NCI-H226 (cell line): ENCODE results near the gene DNAJA2.
"Not testable (repeated sequence)": the region's sequence is repeated elsewhere in the genome, so short reads cannot be mapped to it uniquely, and the experiment has no call there.

ENCODE experiments used
- DNase-seq: peaks from one replicate; pipeline ENCODE4 v3.0.0-alpha.2; 2015

DNAJA2 gene

DNA sequence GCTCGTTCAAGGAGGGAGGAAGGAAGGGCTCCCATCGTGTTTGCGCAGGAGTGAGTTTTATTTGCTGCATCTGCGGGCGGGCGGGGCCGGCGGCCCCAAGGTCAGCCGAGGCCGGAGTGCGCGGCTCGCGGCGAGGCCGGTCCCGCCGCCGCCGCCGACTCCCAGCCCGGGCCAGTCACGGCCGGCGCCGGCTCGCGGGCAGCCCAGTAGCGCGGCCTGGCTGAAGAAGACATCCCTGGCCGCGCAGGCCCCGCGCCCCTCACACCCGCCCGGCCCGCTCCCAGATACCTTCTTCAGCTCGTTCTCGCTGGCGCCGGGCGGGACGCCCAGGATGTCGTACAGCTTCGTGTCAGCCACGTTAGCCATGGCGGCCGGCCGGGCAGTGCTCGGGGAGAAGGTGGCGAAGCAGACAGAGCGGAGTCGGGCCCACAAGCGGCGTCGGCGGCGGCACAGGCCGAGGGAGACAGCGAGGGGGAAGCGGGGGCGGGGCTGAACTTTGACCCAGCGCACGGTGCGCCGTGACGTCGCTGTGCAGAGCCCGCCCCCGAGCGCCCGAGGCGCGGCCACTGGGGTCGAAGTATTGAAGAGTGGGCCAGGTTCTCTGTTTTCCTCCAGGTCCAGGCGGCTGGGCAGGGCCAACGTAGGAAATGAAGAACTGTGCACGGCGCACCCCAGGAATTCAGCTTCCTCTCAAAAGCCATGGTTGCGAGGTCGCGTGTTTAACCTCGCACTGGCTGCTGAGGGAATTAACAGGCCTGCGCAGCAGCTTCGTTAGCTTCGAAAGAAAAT is at the start of gene DNAJA2:
TSS of gene DNAJA2 (minus strand) at position 468 of the 789 bp plus-strand sequence. CDS start at position 366, 102 bp downstream.
- peak; percentile 79 for DNase-seq

DNA sequence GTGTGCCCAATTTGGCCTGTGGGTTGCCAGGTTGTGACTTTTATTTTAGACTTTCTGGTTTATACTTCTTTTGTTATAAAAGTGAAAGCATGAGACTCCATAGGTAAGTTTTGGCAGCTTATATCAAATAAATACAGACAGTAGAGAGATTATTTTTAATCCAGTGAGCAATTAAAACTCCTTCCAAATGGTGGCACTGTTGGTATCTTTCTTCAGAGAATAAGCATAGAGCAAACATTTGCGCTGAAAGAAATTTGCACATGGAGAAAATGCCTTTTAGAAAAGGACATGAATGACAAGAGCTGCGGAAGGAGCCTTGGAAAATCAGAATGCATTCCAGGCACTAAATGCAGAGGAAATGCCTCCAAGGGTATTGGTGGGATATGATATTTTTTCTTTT is 46.1 kb upstream of the DNAJA2 start:
- DNase-seq: no peak

DNA sequence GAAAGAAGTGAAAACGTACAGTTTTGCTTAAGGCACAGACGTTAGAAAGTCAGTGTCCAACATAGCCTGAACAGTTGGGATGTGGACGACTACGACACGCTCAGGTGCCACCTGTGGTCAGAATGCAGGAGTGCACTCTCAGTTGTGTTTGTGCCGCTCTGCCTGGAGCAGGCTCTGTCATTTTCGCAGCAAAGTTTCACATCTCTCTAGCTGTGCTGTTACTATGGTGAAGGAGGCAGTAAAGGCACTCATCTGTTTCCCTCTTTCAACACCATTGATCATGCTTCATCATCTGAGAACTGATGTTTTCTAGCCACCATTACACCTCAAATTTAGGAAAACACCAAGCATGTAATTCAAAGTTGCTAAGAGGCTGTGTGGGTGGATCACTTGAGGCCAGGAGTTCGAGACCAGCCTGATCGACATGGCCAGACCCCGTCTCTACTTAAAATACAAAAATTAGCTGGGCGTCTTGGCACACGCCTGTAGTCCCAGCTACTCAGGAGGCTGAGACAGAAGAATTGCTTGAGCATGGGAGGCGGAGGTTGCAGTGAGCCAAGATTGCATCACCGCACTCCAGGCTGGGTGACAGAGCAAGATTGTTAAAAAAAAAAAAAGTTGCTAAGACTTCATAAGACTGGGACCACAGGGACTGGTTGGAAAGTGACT is 44.9 kb upstream of the DNAJA2 start:
- no peak for DNase-seq

DNA sequence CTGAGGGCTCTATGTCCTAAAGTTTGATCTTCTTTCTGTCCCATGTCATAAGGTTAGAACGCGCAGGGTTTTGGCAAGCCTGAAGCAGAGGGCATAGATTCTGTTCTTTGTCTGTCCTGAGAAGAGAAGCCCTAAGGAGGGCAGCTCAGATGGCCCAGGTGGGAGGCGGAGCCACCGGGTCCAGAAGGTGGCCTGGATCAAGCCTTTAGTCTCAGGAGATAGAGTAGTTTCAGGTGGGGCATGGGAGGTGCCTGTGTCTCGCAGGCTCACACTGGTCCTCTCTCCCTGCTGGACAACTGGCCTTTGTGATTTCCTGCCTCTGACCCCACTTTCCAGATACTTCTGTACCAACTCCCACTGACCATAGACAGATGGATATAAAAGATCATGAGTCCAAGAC is 44.2 kb upstream of the DNAJA2 start:
- DNase-seq: no peak

DNA sequence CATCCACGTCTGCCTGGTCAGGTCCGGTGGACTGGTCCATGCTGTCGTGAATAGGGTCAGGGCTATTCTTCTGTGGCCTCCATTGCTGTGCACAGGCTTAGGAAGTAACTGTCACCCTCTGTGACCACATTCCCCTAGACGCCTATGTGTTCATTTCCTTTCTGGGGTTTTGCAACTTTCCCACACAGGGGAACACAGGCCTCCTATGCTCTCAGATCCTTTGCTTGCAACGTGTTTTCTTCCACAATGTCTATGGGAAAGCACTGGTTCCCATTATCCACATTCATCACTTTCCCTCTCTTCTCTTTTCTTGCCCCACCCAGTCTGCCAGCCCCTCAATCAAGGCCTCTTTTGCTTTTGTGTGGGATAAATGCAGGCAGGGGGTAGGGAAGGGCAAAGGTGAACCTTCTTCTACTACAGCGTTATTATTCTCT is 43.2 kb upstream of the DNAJA2 start:
- DNase-seq: no peak

DNA sequence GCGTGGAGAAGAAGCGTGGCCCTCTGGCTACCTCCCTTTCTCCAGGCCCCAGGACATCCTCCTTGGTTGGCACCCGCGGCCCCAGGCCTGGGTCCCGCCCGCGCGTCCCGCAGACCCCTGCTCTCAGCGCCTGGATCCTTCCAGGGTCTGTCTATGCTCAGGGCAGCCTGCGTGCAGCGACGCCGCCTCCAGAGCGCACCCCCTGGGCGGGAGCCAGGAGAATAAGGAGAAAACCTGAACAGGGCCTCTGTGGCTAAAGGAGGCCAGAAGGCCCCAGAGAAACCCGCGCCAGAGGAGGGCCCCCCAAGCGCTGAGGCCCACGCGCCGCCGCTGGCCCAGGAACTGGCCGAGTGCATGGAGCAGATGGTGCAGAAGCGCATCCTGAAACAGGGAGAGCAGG is 40.4 kb upstream of the DNAJA2 start:
- no peak for DNase-seq

DNA sequence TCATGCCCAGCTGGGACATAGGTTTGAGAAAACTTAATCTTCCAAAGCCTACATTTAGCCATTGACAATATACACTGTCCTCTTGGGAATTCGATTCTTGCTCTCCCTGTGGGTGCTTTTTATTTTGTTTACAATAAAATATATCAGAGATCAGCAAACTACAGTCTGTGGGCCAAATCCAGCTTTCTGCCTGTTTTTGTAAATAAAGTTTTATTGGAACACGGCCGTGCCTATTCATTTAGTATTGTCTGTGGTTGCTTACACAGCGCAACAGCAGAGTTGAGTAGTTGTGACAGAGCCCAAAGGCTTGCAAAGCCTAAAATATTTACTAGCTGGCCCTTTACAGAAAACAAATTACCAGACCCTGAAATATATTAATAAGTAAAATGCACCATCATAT is 39.7 kb upstream of the DNAJA2 start:
- no peak for DNase-seq

DNA sequence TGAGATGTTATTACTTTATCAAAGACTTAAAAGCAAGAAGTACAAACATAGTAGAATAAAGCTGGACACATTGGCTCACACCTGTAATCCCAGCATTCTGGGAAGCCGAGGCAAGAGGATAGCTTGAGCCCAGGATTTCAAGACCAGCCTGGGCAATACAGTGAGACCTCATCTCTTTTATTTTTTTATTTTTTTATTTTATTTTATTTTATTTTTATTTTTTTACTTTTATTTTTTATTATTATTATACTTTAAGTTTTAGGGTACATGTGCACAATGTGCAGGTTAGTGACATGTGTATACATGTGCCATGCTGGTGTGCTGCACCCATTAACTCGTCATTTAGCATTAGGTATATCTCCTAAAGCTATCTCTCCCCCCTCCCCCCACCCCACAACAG is 37.3 kb upstream of the DNAJA2 start:
- not testable (repeated sequence) for DNase-seq

DNA sequence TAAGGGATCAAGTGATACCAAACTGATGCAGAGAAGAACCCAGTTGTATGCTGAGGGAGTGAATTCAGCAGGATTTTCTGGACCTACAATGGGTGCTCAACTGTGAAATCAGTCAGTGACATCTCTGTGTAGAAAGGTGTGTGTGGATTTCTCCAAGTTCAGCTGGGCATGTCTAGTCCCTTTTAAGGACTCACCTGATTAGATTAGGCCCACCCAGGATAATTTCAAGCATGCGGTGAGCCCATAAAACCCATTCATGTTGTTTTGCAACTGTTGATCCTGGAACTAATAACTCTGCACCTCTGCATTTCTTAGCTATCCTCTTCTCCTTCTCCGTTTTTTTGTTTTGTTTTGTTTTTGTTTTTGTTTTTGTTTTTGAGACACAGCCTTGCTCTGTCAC is 35.1 kb upstream of the DNAJA2 start:
- no peak for DNase-seq

DNA sequence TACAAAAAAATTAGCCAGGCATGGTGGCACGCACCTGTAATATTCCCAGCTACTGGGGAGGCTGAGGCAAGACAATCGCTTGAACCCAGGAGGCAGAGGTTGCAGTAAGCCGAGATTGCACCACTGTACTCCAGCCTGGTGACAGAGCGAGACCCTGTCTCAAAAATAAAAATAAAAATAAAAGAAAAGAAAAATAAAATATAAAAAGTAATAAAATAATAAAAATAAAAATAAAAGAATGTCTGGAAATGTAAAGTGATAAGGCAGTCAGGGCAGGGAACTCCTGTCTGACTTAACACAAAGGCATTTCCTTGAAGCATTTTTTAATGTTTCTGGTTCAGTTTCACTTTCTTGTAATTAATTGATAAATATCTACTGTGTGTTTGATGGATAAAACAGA is 34.7 kb upstream of the DNAJA2 start:
- peak; percentile 12 for DNase-seq

DNA sequence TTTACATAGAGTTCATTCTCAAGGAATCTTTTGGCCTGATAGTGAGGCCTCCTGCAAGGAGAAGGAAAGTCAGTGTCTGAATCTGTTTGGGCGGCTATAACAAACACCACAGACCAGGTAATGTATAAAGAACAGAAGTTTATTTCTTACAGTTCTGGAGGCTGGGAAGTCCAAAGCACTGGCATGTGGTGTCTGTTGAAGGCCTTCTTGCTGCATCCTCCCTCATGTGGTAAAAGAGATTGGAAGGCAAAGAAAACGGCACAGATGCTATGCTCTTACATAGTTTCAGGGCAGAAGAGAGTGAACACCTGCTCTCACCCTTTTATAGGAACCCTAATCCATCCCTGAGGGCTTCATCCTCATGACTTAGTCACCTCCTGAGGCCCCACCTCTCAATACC is 31.2 kb upstream of the DNAJA2 start:
- DNase-seq: no peak

DNA sequence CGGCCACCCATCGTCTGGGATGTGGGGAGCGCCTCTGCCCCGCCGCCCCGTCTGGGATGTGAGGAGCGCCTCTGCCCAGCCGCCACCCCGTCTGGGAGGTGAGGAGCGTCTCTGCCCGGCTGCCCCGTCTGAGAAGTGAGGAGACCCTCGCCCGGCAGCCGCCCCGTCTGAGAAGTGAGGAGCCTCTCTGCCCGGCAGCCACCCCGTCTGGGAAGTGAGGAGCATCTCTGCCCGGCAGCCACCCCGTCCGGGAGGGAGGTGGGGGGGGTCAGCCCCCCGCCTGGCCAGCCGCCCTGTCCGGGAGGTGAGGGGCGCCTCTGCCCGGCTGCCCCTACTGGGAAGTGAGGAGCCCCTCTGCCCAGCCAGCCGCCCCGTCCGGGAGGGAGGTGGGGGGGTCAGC is 26.6 kb upstream of the DNAJA2 start:
- not testable (repeated sequence) for DNase-seq

DNA sequence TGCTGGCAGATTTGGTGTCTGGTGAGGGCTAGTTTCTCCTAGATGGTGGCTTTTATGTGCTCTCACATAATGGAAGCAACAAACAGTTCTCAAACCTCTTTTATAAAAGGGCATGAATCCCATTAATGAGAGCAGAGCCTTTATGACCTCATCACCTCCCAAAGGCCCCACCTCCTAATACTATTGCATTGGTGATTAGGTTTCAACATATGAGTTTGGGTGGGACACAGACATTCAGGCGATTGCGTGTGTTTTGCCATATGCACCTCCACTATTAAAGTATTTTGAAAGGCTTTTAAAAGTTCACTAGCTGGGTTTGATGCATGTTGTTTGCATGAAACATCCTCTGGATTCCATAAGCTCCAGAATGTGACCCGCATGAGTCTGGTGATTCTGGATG is 24.4 kb upstream of the DNAJA2 start:
- DNase-seq: no peak

DNA sequence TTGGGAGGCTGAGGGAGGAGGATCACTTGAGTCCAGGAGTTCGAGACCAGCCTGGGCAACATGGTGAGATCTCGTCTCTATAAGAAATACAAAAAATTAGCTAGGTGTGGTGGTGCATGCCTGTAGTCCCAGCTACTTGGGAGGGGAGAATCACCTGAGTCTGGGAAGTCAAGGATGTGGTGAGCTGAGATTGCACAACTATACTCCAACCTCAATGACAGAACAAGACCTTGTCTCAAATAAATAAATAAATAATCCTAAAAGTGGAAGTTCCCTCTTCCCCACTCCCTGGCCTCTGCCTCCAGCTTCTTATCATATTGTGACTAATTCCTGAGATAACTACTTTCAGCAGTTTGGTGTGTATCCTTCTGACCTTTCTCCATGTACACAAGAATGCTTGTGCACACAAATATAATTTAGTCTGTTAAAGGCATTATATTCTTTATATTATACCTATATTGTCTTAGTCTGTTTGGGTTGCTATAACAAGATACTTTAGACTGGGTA is 23.5 kb upstream of the DNAJA2 start:
- peak; percentile 56 for DNase-seq

DNA sequence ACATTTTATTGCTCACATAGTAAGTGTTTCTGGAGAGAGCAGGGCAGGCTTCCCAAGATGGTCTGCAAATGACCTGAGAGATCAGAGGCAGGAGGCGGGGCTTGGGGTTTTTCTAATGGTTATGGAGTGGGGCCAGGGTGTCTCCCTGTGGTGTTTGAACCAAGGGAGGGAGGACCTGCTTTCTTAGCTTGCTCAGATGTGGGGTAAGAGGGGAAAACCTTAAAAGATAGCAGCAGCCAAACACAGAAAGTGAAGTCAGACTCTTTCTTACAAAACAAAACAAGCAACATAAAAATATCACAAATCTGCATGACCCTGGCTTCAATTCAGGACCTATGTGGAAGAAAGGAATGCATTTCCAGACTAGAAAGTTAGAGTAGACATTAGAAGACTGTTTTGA is 22.9 kb upstream of the DNAJA2 start:
- peak; percentile 38 for DNase-seq

DNA sequence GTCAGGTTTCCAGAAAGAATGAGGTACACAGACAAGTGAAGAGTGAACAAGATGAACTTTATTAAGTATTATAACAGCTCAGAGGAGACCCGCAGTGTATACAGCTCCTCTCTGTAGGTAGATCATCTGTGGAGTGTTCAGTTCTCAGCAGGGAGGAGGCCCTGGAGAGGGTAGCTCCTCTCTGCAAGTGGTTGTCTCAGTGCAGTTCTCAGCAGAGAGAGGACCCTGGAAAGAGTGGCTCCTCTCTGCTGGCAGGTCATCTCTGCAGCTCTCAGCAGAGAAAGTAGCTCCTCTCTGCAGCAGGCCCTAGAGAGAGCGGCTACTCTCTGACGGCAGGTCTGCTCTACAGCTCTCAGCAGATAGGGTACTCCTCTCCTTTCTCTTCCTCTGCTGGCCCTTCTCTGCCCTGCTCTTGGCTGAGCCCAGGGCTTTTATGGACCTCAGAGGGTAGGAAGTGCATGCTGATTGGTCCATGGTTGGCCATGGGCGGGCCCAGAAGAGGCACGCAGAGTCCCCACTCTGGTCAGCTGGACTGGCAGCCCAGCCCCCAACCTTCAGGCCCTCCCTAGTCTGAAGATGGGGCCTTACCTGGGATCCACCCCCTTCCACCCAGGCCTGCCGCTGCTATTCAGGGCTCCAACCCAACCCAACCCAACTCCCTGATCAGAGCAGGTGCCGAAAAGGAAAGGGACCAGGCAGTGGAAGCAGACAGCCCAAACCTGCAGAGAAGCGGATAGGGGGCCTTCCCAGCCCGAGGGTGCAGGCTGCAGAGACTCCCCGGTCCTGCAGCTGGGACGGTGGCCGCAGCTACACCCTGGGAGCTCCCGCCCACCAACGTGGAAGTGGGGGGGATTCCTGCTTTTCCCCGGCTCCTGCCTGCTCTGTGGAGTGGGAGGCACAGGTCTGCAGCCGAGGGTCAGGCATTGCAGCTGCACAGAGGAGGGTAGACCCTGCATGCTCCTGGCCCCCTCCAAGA is 18.5 kb upstream of the DNAJA2 start:
- no peak for DNase-seq

DNA sequence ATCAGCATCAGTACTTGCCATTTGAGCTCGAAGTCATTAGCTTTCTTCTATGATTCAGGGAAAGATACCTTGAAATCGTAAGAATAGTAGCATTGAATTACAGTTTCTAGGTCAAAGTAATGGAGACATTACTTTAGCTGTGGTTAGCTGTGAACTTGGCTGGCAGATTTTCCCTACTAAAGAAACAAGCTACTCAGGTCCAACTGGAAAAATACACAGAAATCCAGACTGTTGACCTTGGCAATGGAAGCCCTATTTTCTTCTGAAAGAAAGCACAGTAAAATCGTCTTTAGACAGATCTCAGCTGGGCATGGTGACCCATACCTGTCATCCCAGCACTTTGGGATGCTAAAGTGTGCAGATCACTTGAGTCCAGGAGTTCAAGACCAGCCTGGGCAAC is 13.4 kb upstream of the DNAJA2 start:
- DNase-seq: no peak

DNA sequence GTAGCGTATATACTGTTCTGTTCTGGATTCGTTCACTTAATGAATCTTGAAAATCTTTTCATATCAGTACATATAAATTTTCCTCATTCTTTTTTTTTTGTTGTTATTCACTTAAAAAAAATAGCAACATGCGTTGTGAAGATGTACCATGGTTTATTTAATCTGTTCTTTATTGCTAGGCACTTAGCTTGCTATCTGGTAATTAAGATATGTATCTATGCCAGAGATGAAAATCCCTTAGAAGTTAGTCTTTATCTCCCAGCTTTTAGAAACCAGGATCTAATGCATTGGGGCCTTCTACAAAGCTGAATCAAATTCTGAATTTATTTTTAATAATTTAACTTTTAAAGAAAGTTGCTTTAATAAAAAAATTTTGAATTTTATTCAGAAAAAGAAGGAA is 13.0 kb upstream of the DNAJA2 start:
- no peak for DNase-seq

DNA sequence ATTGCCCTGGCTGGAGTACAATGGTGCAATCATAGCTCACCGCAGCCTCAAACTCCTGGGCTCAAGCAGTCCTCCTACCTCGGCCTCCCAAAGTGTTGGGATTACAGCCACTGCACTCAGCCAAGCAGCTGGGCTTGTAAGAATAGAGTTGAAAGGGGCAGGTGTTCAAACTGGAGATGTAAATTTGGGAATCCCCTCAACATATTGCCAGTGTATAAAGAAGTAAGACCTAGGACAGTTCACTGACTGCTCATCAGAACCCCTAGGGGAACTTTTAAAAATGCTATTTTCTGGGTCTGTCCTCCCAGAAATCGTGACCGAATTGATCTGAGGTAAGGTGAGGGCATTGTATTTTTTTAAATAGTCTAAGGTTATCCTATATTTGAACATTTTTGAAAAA is 8.9 kb upstream of the DNAJA2 start:
- no peak for DNase-seq

DNA sequence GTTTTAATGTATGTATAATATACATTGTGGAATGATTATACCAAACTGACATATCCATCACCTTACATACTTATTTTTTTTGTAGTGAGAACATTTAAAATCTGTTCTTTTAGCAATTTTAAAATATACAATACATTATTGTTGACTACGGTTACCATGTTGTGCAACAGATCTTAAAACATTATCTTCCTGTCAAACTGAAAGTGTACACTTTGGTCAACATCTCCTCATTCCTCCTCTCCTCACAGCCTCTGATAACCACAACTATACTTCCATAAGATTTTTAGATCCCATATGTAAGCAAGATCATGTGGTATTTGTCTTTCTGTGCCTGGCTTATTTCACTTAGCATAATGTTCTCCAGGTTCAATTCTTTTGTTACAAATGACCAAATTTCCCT is 7.5 kb upstream of the DNAJA2 start:
- DNase-seq: no peak

DNA sequence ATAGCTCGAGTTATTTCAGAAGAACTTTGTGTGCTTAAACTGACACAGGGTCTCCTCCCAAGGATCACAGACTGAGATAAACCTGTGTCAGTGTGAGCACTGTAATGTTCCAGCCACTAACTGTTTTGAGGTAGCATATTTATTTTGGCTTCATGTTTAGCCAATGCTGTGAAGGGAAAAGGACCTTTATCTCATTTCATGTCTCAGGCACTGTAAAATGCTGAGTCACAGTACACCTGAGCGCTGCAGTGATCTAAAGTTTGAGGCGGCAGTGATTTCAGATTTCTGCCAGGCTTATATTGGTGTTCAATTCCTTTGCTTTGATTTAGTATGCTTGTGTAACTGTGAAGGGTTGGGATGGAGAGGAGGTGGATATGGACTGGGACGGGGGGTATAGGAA is 3.1 kb upstream of the DNAJA2 start:
- no peak for DNase-seq

DNA sequence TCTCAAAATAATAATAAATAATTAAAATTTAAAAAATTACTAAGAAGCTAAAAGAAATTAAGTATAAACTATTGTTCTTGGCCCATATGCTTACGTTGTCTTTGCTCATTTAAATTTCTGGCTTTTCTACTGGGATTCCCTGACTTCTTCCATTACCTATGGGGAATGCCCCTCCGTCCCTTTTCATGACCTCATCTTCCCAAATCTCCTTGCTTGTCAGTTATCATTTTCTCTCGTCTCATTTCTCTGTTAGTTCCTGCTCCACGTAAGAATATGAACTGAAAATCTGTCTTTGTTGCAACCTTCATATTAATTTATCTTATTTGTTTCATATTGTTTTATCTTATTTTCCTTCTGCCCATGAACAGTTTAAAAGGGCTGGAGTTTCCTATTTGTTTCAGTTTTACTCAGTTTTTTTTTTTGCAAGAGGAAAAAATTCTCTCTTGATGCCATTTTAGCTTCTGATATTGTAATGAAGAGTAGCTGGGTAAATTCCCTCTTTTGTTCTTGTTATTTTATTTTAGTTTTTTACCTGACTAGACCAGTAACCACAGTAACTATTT is 2.5 kb upstream of the DNAJA2 start:
- DNase-seq: no peak

DNA sequence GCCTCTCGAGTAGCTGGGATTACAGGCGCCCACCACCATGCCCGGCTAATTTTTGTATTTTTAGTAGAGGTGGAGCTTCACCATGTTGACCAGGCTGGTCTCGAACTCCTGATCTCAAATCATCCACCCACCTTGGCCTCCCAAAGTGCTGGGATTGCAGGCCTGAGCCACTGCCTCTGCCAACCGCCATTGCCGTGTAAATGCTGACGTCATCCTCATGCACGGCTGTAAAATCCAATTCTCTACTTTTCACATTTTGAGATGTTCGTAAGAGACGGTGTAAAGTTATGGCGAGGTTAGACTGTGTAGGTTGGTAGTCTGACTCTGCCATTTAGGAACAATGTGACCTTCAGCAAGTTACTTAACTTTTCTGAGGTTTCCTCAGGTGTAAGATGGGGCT is 1.7 kb upstream of the DNAJA2 start:
- DNase-seq: no peak
